SK-N-SH treated with all-trans-retinoic acid at 6 μM for 48 hours (cell line): ENCODE results near the gene TMEM183A.

Source experiments
- ATAC-seq: fragments of 200-7000 bp; cut with Tn5 transposase; 3 replicates; pipeline ENCODE4 v1.9.1; 2020; ENCODE audit warnings: mild to moderate bottlenecking, moderate library complexity
- ARNTL ChIP-seq: fragments of 450-650 bp; formaldehyde crosslinking; IDR thresholded peaks from 2 replicates; pipeline ENCODE4 v1.5.0; 2020; ENCODE audit warnings: low read depth, mild to moderate bottlenecking, moderate library complexity, borderline replicate concordance
- CSDC2 ChIP-seq: fragments of 250-450 bp; sonication (Bioruptor Pico); IDR thresholded peaks from 2 replicates; pipeline ENCODE4 v1.5.0; 2020; ENCODE audit warnings: mild to moderate bottlenecking, moderate library complexity
- CSRNP3 ChIP-seq: fragments of 250-450 bp; sonication (Bioruptor Pico); IDR thresholded peaks from 2 replicates; pipeline ENCODE4 v1.5.1; 2021; ENCODE audit warnings: mild to moderate bottlenecking, moderate library complexity
- ESRRG ChIP-seq: fragments of 250-450 bp; sonication (Bioruptor Pico); IDR thresholded peaks from 2 replicates; pipeline ENCODE4 v1.6.1; 2021; ENCODE audit warnings: mild to moderate bottlenecking
- GLIS3 ChIP-seq: fragments of 250-450 bp; sonication (Bioruptor Pico); IDR thresholded peaks from 2 replicates; pipeline ENCODE4 v1.5.0; 2020; ENCODE audit warnings: mild to moderate bottlenecking, moderate library complexity
- ISL1 ChIP-seq: fragments of 250-450 bp; sonication (Bioruptor Pico); IDR thresholded peaks from 2 replicates; pipeline ENCODE4 v2.1.2; 2022; ENCODE audit warnings: mild to moderate bottlenecking, moderate library complexity
- PATZ1 ChIP-seq: fragments of 250-450 bp; sonication (Bioruptor Pico); IDR thresholded peaks from 2 replicates; pipeline ENCODE4 v1.8.0; 2020; ENCODE audit warnings: mild to moderate bottlenecking, moderate library complexity, borderline replicate concordance
- PPARA ChIP-seq: fragments of 250-450 bp; sonication (Bioruptor Pico); IDR thresholded peaks from 2 replicates; pipeline ENCODE4 v1.5.0; 2020; ENCODE audit warnings: mild to moderate bottlenecking, borderline replicate concordance
- RARB ChIP-seq: fragments of 250-450 bp; sonication (Bioruptor Pico); IDR thresholded peaks from 2 replicates; pipeline ENCODE4 v1.8.0; 2021; ENCODE audit warnings: mild to moderate bottlenecking, moderate library complexity
- SNAI2 ChIP-seq: fragments of 250-450 bp; sonication (Bioruptor Pico); IDR thresholded peaks from 2 replicates; pipeline ENCODE4 v1.5.0; 2020; ENCODE audit warnings: mild to moderate bottlenecking, moderate library complexity
- TCF4 ChIP-seq: fragments of 250-450 bp; sonication (Bioruptor Pico); IDR thresholded peaks from 2 replicates; pipeline ENCODE4 v1.8.0; 2021; ENCODE audit warnings: mild to moderate bottlenecking, moderate library complexity, borderline replicate concordance
- TOX ChIP-seq: fragments of 250-450 bp; sonication (Bioruptor Pico); IDR thresholded peaks from 2 replicates; pipeline ENCODE4 v1.8.0; 2021; ENCODE audit warnings: mild to moderate bottlenecking, moderate library complexity, borderline replicate concordance
- TSHZ2 ChIP-seq: fragments of 250-450 bp; sonication (Bioruptor Pico); IDR thresholded peaks from 2 replicates; pipeline ENCODE4 v1.5.0; 2020; ENCODE audit warnings: mild to moderate bottlenecking, moderate library complexity
- ZC3H10 ChIP-seq: fragments of 250-450 bp; sonication (Bioruptor Pico); IDR thresholded peaks from 2 replicates; pipeline ENCODE4 v1.5.1; 2021; ENCODE audit warnings: mild to moderate bottlenecking, moderate library complexity
- ZFP3 ChIP-seq: fragments of 250-450 bp; sonication (Bioruptor Pico); IDR thresholded peaks from 2 replicates; pipeline ENCODE4 v1.5.0; 2020; ENCODE audit warnings: mild to moderate bottlenecking, moderate library complexity
- ZFP30 ChIP-seq: fragments of 450-650 bp; formaldehyde crosslinking; IDR thresholded peaks from 2 replicates; pipeline ENCODE4 v1.5.0; 2022; ENCODE audit warnings: mild to moderate bottlenecking, moderate library complexity
- ZNF565 ChIP-seq: fragments of 450-650 bp; formaldehyde crosslinking; conservative IDR thresholded peaks from 2 replicates; pipeline ENCODE4 v1.5.0; 2020; ENCODE audit warnings: low read depth, mild to moderate bottlenecking, moderate library complexity
- ZNF70 ChIP-seq: fragments of 450-650 bp; formaldehyde crosslinking; IDR thresholded peaks from 2 replicates; pipeline ENCODE4 v1.5.0; 2020; ENCODE audit warnings: mild to moderate bottlenecking, moderate library complexity
- ZNF8 ChIP-seq: fragments of 450-650 bp; formaldehyde crosslinking; IDR thresholded peaks from 2 replicates; pipeline ENCODE4 v1.5.0; 2020; ENCODE audit warnings: mild to moderate bottlenecking, moderate library complexity

Gene TMEM183A

GRCh38 chr1:203043830-203044545 is 36.8 kb downstream of the TMEM183A start (continued):
- TF ChIP-seq CSRNP3 (CRISPR knock-in tag) (no peak), SNAI2 (CRISPR knock-in tag) (no peak), ZFP30 (no peak)

- no peak for ATAC-seq
- TF ChIP-seq ARNTL (CRISPR knock-in tag) (no peak), ZFP30 (no peak), PPARA (CRISPR knock-in tag) (no peak), ZFP3 (CRISPR knock-in tag) (no peak), ESRRG (CRISPR knock-in tag) (no peak), CSRNP3 (CRISPR knock-in tag) (no peak)
Measured at GRCh38 chr1:203044546-203045250, 37.5 kb downstream of the TMEM183A start.

GRCh38 chr1:203045336-203045735 is 38.2 kb downstream of the TMEM183A start:
- TF ChIP-seq RARB (CRISPR knock-in tag) (no peak), ZC3H10 (no peak), TOX (no peak), TCF4 (CRISPR knock-in tag) (no peak), ISL1 (CRISPR knock-in tag) (no peak), ESRRG (CRISPR knock-in tag) (no peak), ZFP30 (no peak), CSRNP3 (CRISPR knock-in tag) (no peak), ZNF565 (CRISPR knock-in tag) (no peak), PATZ1 (CRISPR knock-in tag) (no peak)
- TF ChIP-seq, all 23 proteins: peak for 0
- no peak for ATAC-seq

- peak; percentile 34 for ATAC-seq
- TF ChIP-seq ZC3H10 (no peak), GLIS3 (CRISPR knock-in tag) (no peak), PATZ1 (CRISPR knock-in tag) (no peak), SNAI2 (CRISPR knock-in tag) (no peak), ISL1 (CRISPR knock-in tag) (no peak), CSDC2 (no peak), ZNF70 (CRISPR knock-in tag) (no peak), ZNF8 (CRISPR knock-in tag) (no peak), CSRNP3 (CRISPR knock-in tag) (no peak), PPARA (CRISPR knock-in tag) (no peak), ZFP30 (no peak), TSHZ2 (CRISPR knock-in tag) (no peak), ZFP3 (CRISPR knock-in tag) (no peak)
Measured at GRCh38 chr1:203045821-203046594, 38.8 kb downstream of the TMEM183A start.
